Fibroblast of skin of back (primary cell): Measurements from ENCODE around the gene RHEBL1.
"Not testable (repeated sequence)": the region's sequence is repeated elsewhere in the genome, so short reads cannot be mapped to it uniquely, and the experiment has no call there.

Experiments used
- DNase-seq: peaks from one replicate; pipeline ENCODE4 v3.0.0-alpha.2; 2013

Gene RHEBL1

DNA sequence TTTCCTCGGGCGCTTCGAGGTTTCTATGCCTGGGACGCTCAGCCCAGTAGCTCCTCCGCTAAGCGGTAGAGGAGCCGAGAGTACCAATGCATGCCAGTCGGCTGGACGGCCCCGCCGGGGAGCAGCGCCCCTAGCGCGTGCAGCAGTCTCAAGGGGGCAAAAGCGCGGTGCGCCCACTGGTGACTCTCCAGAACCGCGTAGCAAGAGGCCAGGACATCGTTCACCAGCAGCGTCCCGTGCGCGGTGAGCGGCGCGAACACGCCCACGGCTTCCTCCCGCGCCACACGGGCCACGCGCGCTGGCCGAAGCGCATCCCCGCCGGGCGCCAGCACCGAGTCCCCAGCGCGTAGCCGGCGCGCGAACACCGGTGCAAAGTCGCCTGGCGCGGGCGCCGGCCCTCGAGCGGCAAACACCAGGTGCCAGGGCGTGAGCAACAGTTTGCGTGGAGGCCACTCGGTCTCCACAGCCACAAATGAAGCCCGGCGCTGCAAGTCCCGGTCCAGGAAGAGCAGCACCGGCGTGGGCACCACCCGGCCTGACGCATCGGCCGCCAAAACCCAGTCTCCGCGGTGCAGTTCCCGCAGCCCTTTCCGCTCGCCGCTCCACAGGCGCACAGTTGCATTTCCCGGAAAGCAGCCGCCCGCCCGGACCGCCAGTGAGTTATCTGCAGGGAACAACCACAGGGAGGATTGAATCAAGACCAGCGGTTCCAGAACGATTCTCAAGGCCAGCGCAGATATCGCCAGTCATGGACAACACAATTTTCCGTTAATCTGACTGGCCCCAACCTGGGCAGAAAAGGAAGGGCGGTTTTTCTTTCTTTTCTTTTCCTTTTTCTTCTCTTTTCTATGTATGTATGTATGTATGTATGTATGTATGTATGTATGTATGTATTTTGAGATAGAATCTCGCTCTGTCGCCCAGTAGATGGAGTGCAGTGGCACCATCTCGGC is 20.3 kb upstream of the RHEBL1 start:
- DNase-seq, result peak; percentile 49

DNA sequence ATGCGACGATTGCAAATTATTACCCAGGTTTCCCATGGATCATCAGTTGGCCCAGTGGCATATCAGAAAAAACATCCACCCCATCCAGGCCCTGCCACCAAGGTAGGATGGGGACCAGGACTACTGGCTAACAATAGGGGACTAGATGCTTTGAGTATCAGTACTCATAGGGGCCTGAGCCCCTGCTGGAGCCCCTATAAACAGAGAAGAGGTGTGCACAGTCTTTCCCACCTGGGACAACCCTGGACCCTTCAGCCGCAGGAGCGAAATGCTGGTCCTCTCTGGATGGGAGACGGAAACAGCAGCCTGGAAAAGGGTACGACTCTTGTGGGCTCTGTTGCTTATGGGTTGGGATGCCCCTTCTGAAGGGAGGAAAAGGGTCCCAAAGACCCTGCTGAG is 19.2 kb upstream of the RHEBL1 start:
- no peak for DNase-seq

DNA sequence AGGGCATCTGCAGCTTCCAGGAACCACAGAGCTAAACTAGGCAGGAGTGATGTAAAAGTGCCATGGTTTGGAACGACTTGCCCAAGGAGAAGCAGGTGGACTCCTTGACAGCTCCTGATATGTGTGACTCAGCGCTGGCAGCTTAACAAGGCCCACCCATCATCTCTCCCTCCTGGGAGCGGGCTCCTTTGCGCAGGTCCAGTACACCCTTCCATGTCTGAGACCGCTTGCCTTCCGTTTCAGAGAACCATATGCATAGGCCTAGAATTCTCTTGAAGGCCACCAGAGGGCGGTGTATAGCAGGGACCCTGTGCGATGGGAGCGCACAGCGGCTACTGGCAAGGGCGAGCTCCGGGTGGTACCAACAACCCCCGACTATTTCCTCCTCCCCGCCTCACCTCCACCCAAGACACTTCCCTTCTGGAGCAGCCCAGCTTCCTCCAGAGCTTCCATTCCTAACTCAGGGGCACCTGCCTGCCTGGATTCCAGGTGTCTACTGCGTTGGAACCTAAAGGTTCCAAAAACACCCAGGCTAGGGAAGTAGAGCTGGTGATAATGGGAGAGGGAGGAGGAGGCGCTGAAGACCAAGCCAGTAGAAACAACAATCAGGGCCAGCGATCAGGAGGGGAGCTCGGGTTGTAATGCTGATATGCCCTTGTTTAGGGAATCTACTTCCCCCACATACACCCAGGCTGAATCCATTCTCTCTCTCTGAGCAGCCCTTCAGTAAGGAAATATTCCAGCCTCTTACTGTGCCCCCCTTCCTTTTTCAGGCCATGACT is 18.6 kb upstream of the RHEBL1 start:
- DNase-seq, result peak; percentile 86

DNA sequence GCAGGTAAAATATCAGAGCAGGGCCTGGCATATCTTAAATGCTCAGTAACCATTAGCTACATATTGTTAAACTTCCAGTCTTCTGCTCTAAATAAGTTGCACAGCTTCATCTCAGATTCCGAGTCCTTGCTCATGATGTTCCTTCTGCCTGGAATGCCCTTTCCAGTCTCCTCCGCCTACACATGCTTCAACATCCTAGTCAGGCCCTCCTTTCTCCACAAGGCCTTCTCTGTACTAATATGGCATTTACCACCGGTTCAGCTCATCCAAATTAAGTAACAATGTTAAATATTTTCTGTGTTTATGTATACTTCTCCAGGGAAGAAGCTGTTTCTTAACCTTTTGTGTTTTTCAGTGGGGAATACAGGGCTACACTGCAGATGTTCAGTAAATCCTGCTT is 16.3 kb upstream of the RHEBL1 start:
- DNase-seq, result no peak

DNA sequence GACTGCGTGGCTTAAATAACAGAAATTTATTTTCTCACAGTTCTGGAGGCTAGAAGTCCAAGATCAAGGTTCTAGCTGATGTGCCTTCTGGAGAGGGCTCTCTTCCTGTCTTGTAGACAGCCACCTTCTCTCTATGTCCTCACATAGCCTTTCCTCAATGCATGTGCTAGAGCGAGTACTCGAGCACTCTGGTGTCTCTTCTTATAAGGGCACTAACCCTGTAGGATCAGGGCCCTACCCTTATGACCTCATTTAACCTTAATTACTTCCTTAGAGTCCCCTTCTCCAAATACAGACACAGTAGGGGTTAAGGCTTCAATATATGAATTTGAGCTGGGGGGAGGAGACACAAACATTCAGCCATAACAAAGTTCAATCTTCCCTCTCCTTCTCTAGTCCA is 14.7 kb upstream of the RHEBL1 start:
- DNase-seq, result no peak

DNA sequence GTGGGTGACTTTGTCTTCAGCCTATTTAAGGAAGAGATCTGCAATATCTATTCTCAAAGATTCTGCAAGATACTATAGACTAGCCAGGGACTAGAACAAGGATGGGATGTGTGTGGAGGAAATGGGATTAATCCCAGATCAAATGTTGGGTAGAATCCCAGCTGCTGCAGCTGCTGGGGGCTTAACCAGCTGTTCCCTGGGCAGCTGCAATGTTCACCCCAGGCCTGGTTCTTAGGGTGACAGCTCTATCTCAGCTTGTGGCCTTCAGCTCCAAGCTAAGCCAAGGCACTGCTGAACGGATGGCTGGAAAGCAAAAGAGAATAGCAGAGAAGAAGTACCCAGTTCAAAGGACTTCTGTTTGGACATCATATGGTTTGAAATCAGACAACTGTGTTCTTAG is 10.0 kb upstream of the RHEBL1 start:
- DNase-seq, result no peak

DNA sequence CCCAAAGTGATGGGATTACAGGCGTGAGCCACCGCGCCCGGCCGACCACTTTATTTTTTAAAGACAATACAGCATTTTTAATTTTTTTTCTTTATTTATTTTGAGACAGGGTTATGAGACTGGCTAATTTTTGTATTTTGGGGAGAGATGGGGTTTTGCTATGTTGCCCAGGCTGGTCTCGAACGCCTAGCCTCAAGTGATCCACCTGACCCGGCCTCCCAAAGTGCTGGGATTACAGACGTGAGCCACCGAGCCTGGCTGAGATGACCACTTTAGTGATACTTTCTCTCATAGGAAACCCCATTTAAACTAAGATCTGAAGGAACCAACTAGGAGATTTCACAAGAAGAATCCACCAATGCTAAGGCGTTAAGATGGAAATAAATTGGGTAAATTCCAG is 1.2 kb upstream of the RHEBL1 start:
- no peak for DNase-seq

DNA sequence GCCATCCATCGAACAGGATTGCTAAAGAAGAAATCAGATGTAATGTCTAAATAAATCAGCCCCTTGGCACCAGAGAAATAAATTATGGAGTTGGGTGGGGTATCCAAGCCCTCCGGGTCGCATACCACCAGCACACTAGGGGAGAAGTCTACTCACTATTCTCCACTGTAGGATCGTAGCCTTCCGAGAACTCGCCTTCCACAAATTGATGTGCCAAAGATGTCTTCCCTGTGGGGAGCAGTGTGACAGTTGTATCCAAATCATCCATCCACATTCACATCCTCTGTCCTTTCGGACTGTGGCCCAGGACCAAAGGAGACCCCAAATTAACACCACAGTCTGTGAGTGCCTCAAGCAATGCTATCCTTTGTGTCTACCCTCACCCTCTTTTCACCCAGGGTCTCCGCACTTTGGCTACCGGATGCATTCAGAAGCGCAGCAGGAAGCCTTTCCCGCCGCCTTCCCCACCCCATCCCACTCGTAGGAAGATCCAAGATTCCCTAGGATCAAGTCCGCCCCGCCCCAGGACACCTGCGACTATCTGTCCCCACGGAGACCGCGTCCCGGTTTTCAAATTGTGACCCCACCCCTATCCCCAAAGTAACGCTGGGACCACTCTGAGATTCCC is 786 bp downstream of the RHEBL1 start:
- DNase-seq, result no peak

DNA sequence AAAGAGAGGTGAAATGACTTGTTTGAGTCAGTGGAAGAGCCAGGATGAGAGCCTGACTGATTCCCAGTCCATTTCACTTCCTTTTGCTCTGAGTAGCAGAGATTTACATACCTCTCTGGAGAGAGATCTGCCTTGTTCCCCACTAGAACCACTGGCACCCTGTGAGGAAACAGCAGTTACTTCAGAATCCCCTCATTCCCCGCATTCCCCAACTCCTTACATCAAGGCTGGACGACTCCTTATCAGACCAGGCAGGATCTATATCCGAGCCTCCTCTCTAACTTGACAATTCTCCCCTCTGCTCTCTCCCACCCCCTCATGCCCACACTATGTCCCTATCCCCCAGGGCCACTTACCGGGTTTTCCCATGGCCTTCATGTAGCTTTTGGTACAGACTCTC is 3.7 kb downstream of the RHEBL1 start:
- no peak for DNase-seq

DNA sequence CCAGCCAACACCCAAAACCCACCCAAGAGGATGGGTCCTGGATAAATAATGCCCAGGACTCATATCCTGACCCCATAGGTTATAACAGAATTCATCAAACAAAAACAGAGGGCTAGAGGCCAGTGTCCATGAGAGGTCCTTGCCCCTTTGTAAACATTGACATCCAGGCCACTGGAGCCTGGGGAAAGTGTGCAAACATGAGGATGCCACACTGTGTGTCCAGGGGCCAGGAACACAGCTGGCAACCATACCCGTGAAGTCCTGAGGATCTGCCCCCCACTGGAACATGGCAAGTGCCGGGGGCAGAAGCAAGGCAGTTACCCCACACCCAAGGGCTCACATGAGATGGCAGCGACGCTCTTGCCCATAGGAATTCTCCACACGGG is 5.0 kb downstream of the RHEBL1 start:
- no peak for DNase-seq

DNA sequence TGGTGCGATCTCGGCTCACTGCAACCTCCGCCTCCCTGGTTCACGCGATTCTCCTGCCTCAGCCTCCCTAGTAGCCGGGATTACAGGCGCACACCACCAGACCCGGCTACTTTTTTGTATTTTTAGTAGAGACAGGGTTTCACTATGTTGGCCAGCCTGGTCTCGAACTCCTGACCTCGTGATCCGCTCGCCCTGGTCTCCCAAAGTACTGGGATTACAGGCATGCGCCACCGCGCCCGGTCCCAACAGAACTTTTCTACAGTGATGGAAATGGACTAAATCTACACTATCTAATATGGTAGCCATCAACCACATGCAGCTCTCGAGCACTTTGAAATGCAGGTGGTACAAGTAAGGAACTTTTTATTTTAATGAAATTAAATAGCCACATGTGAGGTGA is 7.9 kb downstream of the RHEBL1 start:
- DNase-seq, result not testable (repeated sequence)

DNA sequence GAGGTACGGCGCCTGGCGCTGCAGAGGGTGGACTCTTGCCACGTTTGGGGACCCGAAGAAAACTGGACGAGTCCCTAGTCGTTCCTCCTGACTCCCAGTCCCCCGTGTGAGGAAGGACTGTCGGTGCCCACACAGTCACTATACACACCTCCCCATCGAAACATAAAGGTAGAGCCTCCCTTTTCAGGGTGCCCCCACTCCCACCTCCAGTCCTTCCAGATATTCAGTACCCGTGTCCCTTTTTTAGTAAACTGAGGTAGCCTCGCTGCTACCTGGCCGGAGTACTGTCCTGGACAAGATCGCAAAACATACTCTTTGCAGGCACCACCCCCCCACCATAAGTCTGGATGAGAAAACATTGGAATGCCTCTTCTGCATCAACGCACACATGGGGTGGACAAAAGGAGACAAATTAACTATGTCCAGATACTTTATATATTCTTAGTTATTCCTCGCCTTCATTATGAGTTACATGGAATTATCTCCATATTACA is 8.6 kb downstream of the RHEBL1 start:
- DNase-seq, result no peak

DNA sequence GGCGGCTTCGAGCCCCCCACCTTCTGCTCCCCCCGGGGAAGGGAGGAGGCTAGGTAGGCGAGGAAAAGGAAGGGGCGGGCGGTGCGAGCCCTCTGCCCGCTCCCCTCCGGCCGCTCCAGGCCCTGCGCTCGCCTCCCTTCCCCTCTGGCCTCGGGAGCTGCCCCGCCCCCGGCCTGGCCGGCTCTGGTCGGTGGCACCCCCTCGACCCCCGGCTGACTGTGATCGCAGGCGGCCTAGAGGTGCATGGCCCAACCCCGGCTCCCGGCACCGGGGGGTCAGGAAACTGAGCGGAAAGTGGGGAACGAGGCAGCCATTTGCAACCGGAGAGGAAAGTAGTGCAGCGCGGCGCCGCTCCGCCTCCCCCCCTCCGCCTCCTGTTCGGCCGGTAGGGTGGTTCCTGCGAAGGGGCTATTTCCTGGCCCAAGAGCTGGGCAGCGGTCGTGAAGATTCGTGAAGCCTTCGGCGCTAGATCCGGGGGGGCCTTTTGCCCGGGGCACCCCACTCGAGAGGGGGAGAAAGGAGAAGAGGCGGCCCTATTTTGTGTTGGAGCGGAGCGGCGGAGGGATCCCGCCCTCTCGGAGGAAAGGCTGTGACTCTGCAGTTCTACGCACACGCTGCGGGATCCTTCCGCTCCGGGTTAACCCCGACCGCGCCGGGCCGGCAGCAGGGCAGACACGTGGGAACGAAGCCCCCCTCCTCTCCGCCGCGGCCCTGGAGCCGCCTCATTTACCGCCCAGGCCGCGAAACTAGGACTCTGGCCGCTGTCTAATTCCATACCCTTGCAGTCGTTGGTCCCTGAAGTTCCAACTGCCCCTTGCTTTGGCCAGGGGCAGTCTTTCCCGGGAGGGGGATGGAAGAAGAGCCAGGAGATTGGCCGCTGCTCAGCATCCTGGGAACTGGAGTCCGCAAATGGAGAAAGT is 9.3 kb downstream of the RHEBL1 start, which contains the start of gene KMT2D:
Gene KMT2D, minus strand, starts transcription at position 558 of the 920 bp plus-strand sequence. CDS start 5,470 bp downstream, outside the sequence.
- DNase-seq, result peak; percentile 96

DNA sequence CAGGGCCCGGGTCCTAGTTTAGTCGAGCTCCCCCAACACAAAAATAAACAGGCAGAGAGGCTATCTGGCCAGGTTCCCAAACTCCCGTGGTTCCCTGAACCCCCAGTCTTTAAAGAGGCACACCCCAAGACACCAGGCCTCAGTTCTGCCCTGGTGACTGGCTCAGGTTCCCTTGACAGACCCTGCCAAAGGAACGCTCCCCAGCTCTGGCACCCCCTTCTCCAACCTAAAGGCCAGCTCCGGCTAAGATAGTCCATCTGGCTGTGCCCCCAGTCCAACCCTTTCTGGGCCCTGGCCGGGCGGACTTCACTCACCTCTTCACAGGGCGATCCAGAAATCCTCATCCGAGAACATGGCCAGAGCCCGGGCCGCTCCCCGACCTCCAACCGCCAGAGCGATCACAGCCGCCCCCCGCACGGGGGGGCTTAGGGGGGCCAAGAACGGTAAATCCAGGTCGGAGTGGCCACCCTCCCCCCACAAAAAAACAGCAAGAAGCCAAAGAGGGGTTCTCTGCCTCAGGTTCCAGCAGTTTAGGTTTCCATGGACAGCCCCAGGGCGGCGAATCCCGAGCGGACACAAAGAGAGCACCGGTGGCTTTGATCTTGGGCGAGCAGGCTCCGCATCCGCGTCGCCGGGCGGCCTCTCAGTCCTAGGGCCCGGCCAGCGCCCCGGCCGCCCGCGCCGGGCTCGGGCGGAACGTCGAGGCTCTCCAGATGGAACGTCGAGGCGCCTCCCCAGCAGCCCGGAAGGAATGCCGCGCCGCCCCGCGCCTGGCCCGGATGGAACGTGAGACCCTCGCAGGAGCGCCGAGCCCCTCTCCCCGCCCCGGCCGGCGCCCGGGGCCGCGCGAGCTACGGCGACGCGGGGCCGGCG is 10.2 kb downstream of the RHEBL1 start:
- peak; percentile 27 for DNase-seq

DNA sequence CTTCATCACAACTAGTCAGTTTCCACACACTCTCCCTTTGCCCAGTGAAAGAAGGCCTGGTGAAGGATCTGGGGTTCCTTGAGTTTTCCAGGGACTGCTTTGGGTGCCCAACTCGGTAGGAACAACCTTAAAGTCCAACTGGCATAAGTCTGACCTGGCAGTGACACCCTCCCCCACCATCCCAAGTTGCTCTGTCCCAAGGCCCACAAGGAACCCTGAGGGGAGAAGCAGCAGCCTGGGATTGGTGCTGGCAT is 10.8 kb downstream of the RHEBL1 start:
- no peak for DNase-seq

DNA sequence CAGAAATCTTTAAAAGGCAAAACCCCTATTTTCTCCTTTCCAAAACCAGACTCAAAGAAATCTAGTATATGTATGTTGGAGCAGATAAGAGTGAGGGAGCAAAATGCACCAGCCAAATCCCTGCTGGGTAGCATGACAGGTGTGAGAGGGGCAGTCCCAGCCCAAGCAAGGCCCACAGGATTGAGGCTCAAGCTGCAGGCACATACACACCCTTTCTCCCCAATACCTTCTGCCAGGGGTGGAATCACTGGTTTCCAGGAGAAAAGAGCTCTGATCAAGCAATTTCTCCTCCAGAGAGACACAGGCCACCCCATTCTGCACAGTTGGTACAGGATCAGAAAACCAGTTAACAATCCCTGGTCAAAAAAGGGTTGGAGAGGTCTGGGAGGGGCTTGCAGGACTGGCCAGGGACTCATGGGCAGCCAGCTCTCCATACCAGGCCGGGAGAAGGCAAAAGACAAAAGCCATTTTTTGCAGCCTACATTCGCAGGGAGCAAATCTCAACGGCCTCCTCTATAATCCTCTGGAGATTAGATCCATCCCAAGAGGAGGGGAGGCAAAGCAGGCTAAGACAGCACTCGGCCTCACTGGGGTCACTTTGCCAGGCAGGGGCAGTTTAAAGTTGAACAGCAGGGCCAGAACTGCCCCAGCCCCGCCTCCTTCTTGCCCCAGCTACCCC is 11.3 kb downstream of the RHEBL1 start:
- DNase-seq, result no peak

DNA sequence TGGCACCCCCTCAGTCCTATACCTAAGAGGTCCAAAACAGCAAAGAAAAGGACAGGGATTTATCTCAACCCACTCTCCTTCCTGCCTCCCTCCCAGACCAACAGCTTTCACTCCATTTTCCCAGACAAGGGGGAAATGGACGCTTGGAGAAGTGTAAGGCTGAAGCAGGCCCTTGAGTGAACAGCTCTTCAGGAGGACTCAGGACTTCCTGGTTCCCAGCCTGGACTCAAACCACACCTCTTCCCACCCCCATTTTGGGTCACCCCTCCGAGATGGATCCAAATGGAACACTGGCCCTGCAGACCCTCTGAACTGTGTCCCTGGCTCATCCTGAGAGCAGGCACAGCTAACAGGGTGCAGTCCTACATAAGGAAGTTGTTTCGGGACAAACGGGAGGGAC is 11.9 kb downstream of the RHEBL1 start:
- no peak for DNase-seq

DNA sequence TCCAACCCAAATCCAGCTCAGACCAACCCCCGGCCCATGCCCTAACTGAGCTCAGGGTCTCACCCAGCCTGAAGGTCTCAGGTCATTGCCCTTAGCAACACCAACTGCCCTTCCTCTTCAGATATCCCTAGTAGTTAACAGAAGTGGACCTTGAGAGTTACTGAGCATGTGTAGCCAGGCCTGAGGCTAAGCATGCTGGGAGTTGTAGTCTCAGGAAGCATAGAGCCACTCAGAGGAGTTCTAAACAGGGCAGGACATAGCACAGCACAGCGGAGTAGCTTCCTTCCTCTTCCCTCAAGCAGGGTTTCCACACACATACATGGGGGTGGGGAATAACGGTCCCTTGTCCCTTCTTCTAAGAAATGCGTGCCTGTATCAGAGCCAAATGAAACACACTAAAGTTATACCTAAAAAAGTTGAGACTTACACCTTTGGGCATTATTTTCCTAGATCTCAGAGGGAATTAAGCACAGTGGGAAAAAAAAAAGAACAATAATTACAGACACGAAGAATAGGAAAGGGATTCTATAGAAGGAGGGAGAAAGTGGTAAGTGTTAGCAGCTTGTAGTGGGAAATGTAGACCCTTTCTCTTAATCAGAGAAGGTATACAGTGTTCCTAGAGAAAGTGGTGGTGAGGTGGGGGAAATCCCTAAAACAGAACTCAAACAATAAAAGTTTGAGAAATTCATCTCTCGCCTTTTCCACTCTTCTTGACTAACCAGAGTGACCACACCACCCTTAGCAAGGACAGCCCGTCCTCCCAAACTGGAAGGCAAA is 13.6 kb downstream of the RHEBL1 start:
- DNase-seq, result peak; percentile 78

DNA sequence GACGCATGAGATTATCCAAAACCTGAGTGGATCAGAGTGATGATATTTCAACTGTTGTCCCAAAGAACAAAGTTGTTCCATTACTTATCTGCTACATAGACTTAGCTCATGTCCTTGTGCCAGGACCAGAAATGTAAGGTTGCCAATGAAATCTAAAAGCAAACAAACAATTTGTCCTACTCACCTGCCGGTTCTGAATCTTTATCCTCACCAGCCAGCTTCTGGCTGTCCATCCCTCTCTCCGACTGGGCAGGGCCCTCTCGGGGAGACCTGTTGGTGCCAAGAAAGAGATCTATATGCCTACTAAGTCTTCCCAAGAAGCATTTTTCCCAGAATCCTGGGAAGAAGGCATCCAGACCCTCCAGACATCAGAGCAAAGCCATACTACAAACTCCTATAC is 14.7 kb downstream of the RHEBL1 start:
- DNase-seq, result no peak

DNA sequence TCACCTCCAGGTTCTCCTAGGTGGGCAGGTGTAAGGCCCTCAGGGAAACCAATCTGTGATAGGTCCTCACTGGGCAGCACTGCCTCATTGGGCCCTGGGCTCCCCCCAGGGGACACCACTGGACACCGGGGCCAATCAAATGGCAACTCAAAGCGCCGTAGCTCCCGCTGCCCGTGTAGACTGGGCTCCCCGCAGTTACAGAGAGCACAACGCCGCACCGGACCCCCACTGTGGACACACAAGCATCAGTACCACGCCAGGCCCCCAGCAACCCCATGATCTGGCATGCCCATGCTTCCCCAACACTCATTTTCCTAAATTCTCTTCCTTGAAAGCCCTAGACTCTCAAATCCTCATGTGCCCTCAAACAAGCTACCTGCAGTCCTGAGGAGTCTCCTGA is 15.3 kb downstream of the RHEBL1 start:
- DNase-seq, result no peak
